Left ventricle myocardium inferior (tissue), 1 donor: Measurements from ENCODE around the gene MLXIP. TPM values are rescaled to one million over a fixed set of nuclear protein-coding genes. Genes with fewer than 3 reads are reported as not detected.

ENCODE experiments used
- DNase-seq: peaks from one replicate; pipeline ENCODE4 v3.0.0-alpha.2; 2020
- H3K27ac ChIP-seq: fragments of 200-600 bp; replicated peaks from 2 replicates; pipeline ENCODE4 v1.8.0; 2021
- H3K27me3 ChIP-seq: fragments of 200-600 bp; 2 replicates; pipeline ENCODE4 v1.8.0; 2021; ENCODE audit warnings: low read depth
- H3K36me3 ChIP-seq: fragments of 200-600 bp; 2 replicates; pipeline ENCODE4 v1.8.0; 2021
- H3K4me1 ChIP-seq: fragments of 200-600 bp; 2 replicates; pipeline ENCODE4 v1.8.0; 2021
- H3K4me3 ChIP-seq: fragments of 200-600 bp; 2 replicates; pipeline ENCODE4 v1.8.0; 2021; ENCODE audit warnings: mild to moderate bottlenecking, moderate library complexity
- H3K9me3 ChIP-seq: fragments of 200-600 bp; replicated peaks from 2 replicates; pipeline ENCODE4 v1.8.0; 2021
- intact Hi-C: fragments of 100-400 bp; cut with micrococcal nuclease; formaldehyde crosslinking; loops from one replicate; pipeline ENCODE4 v1.11.0; 2022
- total RNA-seq: library from RNA; stranded (reverse); fragmentation: NEBNext Ultra II Directional; extraction: Animal tissue kit (Norgen Biotek cat#: 25700); gene quantifications from one replicate; pipeline ENCODE4 v1.2.1, GENCODE V29; 2021
- TF ChIP-seq, protein P1 (sequence below): fragments of 200-600 bp; IDR thresholded peaks from 2 replicates; pipeline ENCODE4 v1.8.0; 2021; ENCODE audit warnings: antibody characterized with exemption, mild to moderate bottlenecking, borderline replicate concordance
- donor health status: DM: no; HTN: yes; CAD: no; lungs with severe emphysema.

MLXIP gene
- total RNA-seq, 1 donor from 2014 or later = 16.7 TPM

- H3K9me3 ChIP-seq = no peaks in the 10 kb centered on the region
- H3K27ac ChIP-seq = peak overlapping the region; percentile 76
- H3K36me3 ChIP-seq = peaks cover 16% of the 10 kb centered on the region
- DNase-seq = no peak
- peaks cover 97% of the 10 kb centered on the region for H3K4me1 ChIP-seq
- H3K27me3 ChIP-seq = no peaks in the 10 kb centered on the region
- TF ChIP-seq, protein P1, sequence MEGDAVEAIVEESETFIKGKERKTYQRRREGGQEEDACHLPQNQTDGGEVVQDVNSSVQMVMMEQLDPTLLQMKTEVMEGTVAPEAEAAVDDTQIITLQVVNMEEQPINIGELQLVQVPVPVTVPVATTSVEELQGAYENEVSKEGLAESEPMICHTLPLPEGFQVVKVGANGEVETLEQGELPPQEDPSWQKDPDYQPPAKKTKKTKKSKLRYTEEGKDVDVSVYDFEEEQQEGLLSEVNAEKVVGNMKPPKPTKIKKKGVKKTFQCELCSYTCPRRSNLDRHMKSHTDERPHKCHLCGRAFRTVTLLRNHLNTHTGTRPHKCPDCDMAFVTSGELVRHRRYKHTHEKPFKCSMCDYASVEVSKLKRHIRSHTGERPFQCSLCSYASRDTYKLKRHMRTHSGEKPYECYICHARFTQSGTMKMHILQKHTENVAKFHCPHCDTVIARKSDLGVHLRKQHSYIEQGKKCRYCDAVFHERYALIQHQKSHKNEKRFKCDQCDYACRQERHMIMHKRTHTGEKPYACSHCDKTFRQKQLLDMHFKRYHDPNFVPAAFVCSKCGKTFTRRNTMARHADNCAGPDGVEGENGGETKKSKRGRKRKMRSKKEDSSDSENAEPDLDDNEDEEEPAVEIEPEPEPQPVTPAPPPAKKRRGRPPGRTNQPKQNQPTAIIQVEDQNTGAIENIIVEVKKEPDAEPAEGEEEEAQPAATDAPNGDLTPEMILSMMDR = no peak
- peak overlapping the region; percentile 5 for H3K4me3 ChIP-seq
- intact Hi-C loops = no loop called here
Measured at GRCh38 chr12:122087431-122088178, 9.0 kb downstream of the MLXIP start.

DNA sequence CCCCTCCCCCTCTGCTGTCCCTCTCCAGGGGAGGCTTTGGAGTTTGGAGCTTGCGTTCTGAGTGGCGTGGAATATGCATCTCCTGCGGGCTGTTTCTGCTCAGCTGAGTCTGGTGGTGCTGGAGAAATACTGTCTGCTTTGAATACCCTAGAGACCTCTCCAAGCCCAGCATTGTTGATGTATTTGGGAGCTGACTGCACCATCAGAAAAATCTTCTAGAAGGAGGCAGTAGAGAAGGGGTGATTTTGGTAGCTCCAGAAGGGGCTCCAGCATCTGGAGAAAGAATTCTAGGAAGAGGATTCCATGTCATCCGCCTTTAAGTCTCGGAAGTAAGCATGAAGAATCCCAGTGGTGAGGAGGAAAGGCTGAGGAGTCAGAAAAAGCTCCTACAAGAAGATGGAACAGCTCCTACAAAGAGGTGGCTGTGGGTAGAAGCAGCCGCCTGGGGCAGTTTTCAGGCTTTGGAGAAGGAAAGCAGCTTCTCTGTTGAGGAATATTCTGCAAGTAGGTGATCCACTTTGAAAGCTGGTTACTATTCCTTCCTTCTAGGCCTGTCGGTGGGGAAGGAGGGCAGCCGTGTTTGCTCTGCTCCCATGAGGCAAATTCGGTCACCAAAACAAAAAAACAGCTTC, 9.7 kb downstream of the MLXIP start:
- Histone ChIP-seq H3K4me1 (peaks cover 96% of the 10 kb centered on the region), H3K4me3 (peak overlapping the region; percentile 5), H3K36me3 (peaks cover 16% of the 10 kb centered on the region), H3K9me3 (no peaks in the 10 kb centered on the region), H3K27me3 (no peaks in the 10 kb centered on the region), H3K27ac (peak overlapping the region; percentile 76)
- TF ChIP-seq, protein P1 = no peak
- intact Hi-C loops = no loop called here
- DNase-seq = no peak

GRCh38 chr12:122089077-122089476, 10.5 kb downstream of the MLXIP start:
- H3K27ac ChIP-seq = peak overlapping the region; percentile 76
- no peaks in the 10 kb centered on the region for H3K27me3 ChIP-seq
- no peak for DNase-seq
- H3K4me1 ChIP-seq = peaks cover 91% of the 10 kb centered on the region
- H3K36me3 ChIP-seq = peaks cover 16% of the 10 kb centered on the region
- no peak overlapping the region for H3K4me3 ChIP-seq
- intact Hi-C loops = no loop called here
- TF ChIP-seq, protein P1 = no peak
- no peaks in the 10 kb centered on the region for H3K9me3 ChIP-seq

DNA sequence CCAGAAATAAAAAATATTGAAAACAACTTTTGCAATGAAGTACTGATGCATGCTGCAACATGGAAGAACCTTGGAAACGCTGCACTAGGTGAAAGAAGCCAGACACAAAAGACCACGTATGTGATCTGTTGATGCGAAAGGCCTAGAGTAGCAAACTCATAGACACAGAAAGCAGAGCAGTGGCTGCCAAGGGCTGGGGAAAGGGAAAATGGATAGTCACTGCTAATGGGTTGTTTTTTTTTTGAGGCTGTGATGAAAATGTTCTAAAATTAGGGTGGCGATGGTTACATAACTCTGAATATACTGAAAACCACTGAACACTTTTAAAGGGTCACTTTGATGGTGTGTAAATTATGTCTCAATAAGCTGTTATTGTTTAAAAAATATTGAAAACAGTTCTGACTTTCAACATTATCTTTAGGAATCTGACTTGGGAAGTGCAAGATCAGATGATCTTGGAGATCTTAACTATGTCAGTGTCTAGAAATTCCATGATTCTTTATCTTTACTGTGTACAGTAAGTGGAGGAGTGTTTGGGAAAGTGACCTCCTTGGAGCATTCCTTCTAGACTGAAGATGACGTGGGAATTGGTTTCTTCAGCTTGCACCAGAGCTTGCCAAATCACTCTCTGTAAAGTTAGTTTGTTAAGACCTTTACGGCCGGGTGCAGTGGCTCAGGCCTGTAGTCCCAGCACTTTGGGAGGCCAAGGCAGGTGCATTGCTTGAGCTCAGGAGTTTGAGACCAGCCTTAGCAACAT, 12.4 kb downstream of the MLXIP start:
- Histone ChIP-seq H3K27ac (peak overlapping the region; percentile 76), H3K27me3 (no peaks in the 10 kb centered on the region), H3K4me1 (peaks cover 86% of the 10 kb centered on the region), H3K4me3 (no peak overlapping the region), H3K9me3 (no peaks in the 10 kb centered on the region), H3K36me3 (no peaks in the 10 kb centered on the region)
- DNase-seq = no peak
- TF ChIP-seq, protein P1 = no peak
- intact Hi-C loops = no loop called here

DNA sequence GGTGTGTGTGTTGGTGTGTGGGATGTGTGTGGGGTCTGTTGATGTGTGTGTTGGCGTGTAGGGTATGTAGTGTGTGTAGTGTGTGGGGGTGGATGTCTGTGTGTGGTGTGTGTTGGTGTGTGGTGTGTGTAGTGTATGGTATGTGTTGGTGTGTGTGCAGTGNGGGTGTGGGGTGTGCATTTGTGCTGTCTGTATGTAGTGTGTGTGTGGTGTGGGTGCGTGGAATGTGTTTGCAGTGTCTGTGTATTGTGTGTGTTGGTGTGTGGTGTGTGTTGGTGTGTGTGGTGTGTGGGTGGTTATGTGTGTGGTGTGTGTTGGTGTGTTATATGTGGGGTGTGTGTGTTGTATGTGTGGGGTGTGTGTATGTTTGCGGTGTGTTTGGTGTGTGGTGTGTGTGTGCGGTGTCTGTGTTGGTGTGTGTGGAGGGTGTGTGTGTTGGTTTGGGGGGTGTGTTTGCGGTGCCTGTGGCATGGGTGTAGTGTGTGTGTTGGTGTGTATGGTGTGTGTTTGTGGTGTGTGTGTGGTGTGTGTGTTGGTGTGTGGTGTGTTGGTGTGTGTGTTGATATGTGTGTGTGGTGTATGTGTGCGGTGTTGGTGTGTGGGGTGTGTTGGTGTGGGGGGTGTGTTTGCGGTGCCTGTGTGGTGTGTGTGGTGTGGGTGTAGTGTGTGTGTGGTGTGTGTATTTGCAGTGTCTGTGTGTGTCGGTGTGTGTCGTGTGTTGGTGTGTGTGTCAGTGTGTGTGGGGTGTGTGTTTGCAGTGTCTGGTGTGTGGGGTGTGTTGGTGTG, 14.7 kb downstream of the MLXIP start:
- Histone ChIP-seq H3K4me3 (no peak overlapping the region), H3K4me1 (peaks cover 86% of the 10 kb centered on the region), H3K9me3 (no peaks in the 10 kb centered on the region), H3K27me3 (no peaks in the 10 kb centered on the region), H3K36me3 (no peaks in the 10 kb centered on the region), H3K27ac (peak overlapping the region; percentile 76)
- no peak for DNase-seq
- TF ChIP-seq, protein P1 = no peak
- intact Hi-C loops = no loop called here
